AG04449 (cell line): ENCODE results near the gene ITPR1.

Experiments
- CTCF ChIA-PET: fragments of 350-600 bp; formaldehyde crosslinking; extraction: SDS; loops from one replicate; lab custom pipeline; 2021; ENCODE audit warnings: antibody characterized with exemption; lab: Yijun Ruan, JAX
- POLR2A ChIA-PET: fragments of 400-600, 350-600 bp; formaldehyde crosslinking; extraction: SDS; loops from one replicate; lab custom pipeline; 2020; ENCODE audit warnings: antibody characterized with exemption, inconsistent platforms; lab: Yijun Ruan, JAX
- DNase-seq: peaks from one replicate; pipeline ENCODE4 v3.0.0-alpha.2; 2010; ENCODE audit warnings: low read depth, low spot score
- H3K4me3 ChIP-seq: 2 replicates; pipeline ENCODE4 v1.5.1; 2011; ENCODE audit warnings: low read depth, mild to moderate bottlenecking, control low read depth, low read length
- CTCF ChIP-seq: IDR thresholded peaks from one replicate; pipeline ENCODE4 v1.5.1; 2011; ENCODE audit warnings: mild to moderate bottlenecking, moderate library complexity, low read length, control low read depth, inconsistent platforms; ENCODE audit not compliant: insufficient read depth; ENCODE audit errors: missing control alignments

ITPR1 gene

DNA sequence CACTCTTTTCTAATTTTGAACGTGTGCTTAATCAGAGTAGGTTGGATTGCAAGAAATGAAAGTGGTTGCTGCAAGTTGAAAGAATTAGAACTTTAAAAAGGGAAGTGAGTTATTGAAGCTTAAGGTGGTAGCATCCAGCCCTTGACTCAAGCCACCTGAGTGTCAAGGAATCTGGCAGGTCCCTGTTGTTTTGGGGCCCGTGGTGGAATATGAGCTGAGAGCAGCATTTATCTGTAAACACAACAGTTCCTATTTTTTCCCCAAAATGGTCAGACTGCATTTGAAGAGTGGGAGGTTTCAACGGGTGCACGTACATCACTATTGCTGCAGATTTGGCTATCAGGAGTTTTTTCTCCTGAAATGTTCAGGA lies 1.7 kb downstream of the ITPR1 start:
- POLR2A ChIA-PET, result interaction anchor here (0.6 kb wide), 1 partner anchor 529 kb away, joined by 3 read pairs; no protein-coding TSS in a partner anchor
- no peak for TF ChIP-seq CTCF
- DNase-seq, result no peak
- H3K4me3 ChIP-seq, result no peak overlapping the region; the same call in 1 of the 2 replicates
- CTCF ChIA-PET, result no interaction called here

- no peak overlapping the region for H3K4me3 ChIP-seq
- no peak for TF ChIP-seq CTCF
- ChIA-PET POLR2A (no interaction called here), CTCF (interaction anchor here (1.1 kb wide), 1 partner anchor 138 kb away, joined by 3 read pairs; no protein-coding TSS in a partner anchor)
- DNase-seq, result no peak
These were observed 2.3 kb downstream of the ITPR1 start for GRCh38 chr3:4495294-4496086.

- ChIA-PET CTCF (interaction anchor here (1.1 kb wide), 1 partner anchor 137 kb away, joined by 3 read pairs; no protein-coding TSS in a partner anchor), POLR2A (no interaction called here)
- DNase-seq, result no peak
- no peak overlapping the region for H3K4me3 ChIP-seq
- TF ChIP-seq CTCF, result no peak
These were observed 2.9 kb downstream of the ITPR1 start for GRCh38 chr3:4496087-4496452.

DNA sequence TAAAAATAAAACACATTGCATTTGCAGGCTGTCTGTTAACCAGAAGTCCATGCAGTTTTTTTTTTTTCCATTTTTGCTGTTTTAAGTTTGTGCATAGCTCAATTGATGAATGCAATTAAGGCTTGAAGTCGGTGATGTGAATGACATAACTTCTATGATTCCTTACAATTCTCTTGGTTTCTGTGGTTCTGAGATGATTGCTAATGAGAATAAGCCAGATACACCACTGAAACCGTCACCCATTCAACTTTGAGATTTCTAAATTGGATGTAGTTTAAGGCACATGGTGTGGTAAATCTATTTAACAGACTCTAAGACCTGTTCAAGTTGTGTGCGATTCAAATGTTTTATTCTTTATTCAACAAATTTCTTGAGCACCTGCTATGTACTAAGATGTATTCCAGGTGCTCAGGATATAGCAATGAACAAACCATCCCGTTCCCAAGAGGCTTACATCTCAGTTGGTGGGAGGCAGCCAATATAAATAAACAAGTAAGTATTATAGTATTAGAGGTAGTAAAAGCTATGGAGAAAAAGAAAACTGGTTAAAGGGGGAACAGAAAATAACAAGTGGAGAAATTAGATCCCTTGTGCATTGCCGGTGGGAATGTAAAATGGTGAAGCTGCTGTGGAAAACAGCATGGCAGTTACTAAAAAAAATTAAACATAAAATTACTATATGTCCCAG lies 4.0 kb downstream of the ITPR1 start:
- no peak for DNase-seq
- TF ChIP-seq CTCF, result no peak
- ChIA-PET POLR2A (no interaction called here), CTCF (no interaction called here)
- H3K4me3 ChIP-seq, result no peak overlapping the region

- TF ChIP-seq CTCF, result no peak
- no peak for DNase-seq
- H3K4me3 ChIP-seq, result no peak overlapping the region
- ChIA-PET POLR2A (no interaction called here), CTCF (no interaction called here)
These were observed 4.7 kb downstream of the ITPR1 start for GRCh38 chr3:4497843-4498324.

DNA sequence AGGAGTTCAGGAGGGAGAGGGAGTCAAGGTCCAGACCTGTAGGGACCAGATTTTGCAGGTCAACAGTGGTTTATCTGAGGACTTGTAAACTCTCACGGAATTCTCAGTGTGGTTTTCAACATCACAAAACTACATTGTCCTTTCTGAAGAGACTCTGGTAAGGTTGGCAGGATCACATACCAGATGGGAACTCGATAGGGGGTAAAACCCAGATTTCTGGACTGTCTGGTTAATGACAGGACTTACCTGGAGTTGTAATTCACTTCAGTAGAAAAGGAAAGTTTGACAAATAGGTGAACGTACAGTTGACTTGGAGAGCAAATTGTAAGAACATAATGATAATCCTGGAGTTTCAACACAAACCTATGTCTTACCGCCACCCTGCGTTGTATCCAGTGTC lies 5.3 kb downstream of the ITPR1 start:
- H3K4me3 ChIP-seq, result no peak overlapping the region
- POLR2A ChIA-PET, result no interaction called here
- CTCF ChIA-PET, result no interaction called here
- no peak for TF ChIP-seq CTCF
- DNase-seq, result no peak
